Endodermal cell (in vitro differentiated cells): ENCODE data around the gene TFEB. TPM values are rescaled to one million over a fixed set of nuclear protein-coding genes. Genes with fewer than 3 reads are reported as not detected.
A peak's percentile ranks its signal among the peaks of the same experiment; 100 is the strongest.

Experiments used
- DNase-seq: peaks from one replicate; pipeline ENCODE4 v3.0.0-alpha.2; 2017
- H3K27ac ChIP-seq: 2 replicates; pipeline ENCODE4 v1.5.1; 2013; ENCODE audit warnings: mild to moderate bottlenecking, low read depth, low read length, moderate library complexity
- H3K27me3 ChIP-seq: 2 replicates; pipeline ENCODE4 v1.6.1; 2013; ENCODE audit warnings: mild to moderate bottlenecking, low read length, moderate library complexity; ENCODE audit not compliant: insufficient read depth, control insufficient read depth, poor library complexity, severe bottlenecking
- H3K36me3 ChIP-seq: 2 replicates; pipeline ENCODE4 v1.7.0; 2013; ENCODE audit warnings: mild to moderate bottlenecking, low read length, moderate library complexity; ENCODE audit not compliant: control insufficient read depth, insufficient read depth
- H3K4me1 ChIP-seq: one replicate; pipeline ENCODE4 v1.7.0; 2013; ENCODE audit warnings: low read length; ENCODE audit not compliant: control insufficient read depth, insufficient read depth
- H3K4me3 ChIP-seq: 2 replicates; pipeline ENCODE4 v1.5.1; 2013; ENCODE audit warnings: mild to moderate bottlenecking, low read length, moderate library complexity
- H3K9ac ChIP-seq: 2 replicates; pipeline ENCODE4 v1.6.1; 2013; ENCODE audit warnings: mild to moderate bottlenecking, low read length, moderate library complexity; ENCODE audit not compliant: poor library complexity, severe bottlenecking; ENCODE audit errors: extremely low read depth
- H3K9me3 ChIP-seq: 2 replicates; pipeline ENCODE4 v1.6.1; 2013; ENCODE audit warnings: mild to moderate bottlenecking, low read length, moderate library complexity; ENCODE audit not compliant: control insufficient read depth
- H3K27ac Mint-ChIP-seq: 2 replicates; pipeline ENCODE4 v1.8.0; 2020; ENCODE audit warnings: mixed read lengths
- H3K27me3 Mint-ChIP-seq: 2 replicates; pipeline ENCODE4 v1.8.0; 2021; ENCODE audit warnings: mild to moderate bottlenecking, mixed read lengths; ENCODE audit not compliant: insufficient read depth
- H3K36me3 Mint-ChIP-seq: 2 replicates; pipeline ENCODE4 v1.8.0; 2020; ENCODE audit warnings: low read depth, mixed read lengths
- H3K4me1 Mint-ChIP-seq: 2 replicates; pipeline ENCODE4 v1.8.0; 2020; ENCODE audit warnings: mixed read lengths
- H3K4me3 Mint-ChIP-seq: 2 replicates; pipeline ENCODE4 v1.8.0; 2020; ENCODE audit warnings: mild to moderate bottlenecking, moderate library complexity, mixed read lengths
- H3K9me3 Mint-ChIP-seq: 2 replicates; pipeline ENCODE4 v1.8.0; 2020; ENCODE audit warnings: mild to moderate bottlenecking, mixed read lengths
- WGBS, 2 experiments: methylation state at CpG; one replicate each; pipeline versions ENCODE4 v1.1.5 to v1.1.7; 2013; ENCODE audit warnings: missing lambda C conversion rate in 2 of 2, mixed read lengths in 1 of 2; ENCODE audit not compliant: insufficient coverage in 1 of 2, insufficient read length in 1 of 2; 5-methylcytosine and 5-hydroxymethylcytosine counted together
- total RNA-seq, 2 donors: library from RNA; stranded (reverse); fragmentation: NEBNext Ultra II Directional in 1 of 2; extraction: Animal tissue kit (Norgen Biotek cat#: 25700) in 1 of 2; gene quantifications; 2 replicates in 1 of 2; 3 replicates in 1 of 2; pipeline ENCODE4 v1.2.1, GENCODE V29; 2021
- TF ChIP-seq, protein P1 (sequence below): fragments of 200-600 bp; sonication (generic); conservative IDR thresholded peaks from 2 replicates; pipeline ENCODE4 v1.5.0; 2021; ENCODE audit warnings: antibody characterized with exemption, mild to moderate bottlenecking

Gene TFEB
- total RNA-seq, 2 donors from 2014 or later = 0.24 TPM; not detected in 1

DNA sequence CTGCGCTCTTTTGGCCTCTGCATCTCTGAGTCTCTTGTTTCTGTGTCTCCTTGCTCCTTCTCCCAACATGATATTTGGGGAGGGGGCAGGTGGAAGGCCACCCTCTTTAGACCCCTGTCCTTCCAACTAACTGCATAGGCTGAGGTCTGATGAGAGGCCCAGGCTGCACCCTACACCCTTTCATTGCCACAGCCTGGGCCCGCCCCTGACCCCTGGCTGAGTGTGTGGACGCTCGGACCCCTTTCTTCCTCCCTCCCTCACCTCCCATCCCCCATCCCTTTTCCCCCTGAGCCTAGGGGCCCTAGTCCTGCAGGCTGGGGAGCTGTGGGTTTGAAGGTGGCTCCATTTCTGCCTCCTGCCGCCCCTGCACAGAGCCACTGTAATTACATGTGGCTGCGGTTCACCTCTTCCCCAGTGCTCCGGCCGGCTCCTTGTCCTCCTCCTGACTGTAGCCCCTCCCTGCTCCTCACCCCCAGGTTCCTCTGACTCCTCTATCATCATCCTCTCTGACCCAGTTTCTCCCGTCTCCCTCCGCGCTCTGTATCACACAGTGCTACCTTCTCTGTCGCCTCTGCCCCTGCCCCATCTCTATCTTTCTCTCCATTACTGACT is 90.3 kb downstream of the TFEB start:
- H3K4me1 ChIP-seq = peaks cover 8% of the 10 kb centered on the region
- peaks cover 34% of the 10 kb centered on the region for H3K4me1 Mint-ChIP-seq
- H3K9me3 Mint-ChIP-seq = no peaks in the 10 kb centered on the region
- peaks cover 8% of the 10 kb centered on the region for H3K36me3 ChIP-seq
- WGBS, 2 experiments = 59 to 74% methylated on average over 6 to 11 of the region's 12 CpGs
- H3K27me3 ChIP-seq = peaks cover 4% of the 10 kb centered on the region
- H3K9ac ChIP-seq = no peak overlapping the region
- peaks cover 38% of the 10 kb centered on the region for H3K36me3 Mint-ChIP-seq
- peak overlapping the region; percentile 7 for H3K4me3 Mint-ChIP-seq
- H3K27ac Mint-ChIP-seq = no peak overlapping the region
- TF ChIP-seq, protein P1, sequence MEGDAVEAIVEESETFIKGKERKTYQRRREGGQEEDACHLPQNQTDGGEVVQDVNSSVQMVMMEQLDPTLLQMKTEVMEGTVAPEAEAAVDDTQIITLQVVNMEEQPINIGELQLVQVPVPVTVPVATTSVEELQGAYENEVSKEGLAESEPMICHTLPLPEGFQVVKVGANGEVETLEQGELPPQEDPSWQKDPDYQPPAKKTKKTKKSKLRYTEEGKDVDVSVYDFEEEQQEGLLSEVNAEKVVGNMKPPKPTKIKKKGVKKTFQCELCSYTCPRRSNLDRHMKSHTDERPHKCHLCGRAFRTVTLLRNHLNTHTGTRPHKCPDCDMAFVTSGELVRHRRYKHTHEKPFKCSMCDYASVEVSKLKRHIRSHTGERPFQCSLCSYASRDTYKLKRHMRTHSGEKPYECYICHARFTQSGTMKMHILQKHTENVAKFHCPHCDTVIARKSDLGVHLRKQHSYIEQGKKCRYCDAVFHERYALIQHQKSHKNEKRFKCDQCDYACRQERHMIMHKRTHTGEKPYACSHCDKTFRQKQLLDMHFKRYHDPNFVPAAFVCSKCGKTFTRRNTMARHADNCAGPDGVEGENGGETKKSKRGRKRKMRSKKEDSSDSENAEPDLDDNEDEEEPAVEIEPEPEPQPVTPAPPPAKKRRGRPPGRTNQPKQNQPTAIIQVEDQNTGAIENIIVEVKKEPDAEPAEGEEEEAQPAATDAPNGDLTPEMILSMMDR = no peak
- DNase-seq = peak; percentile 52
- peaks cover 14% of the 10 kb centered on the region for H3K27me3 Mint-ChIP-seq
- H3K4me3 ChIP-seq = no peak overlapping the region
- no peaks in the 10 kb centered on the region for H3K9me3 ChIP-seq
- no peak overlapping the region for H3K27ac ChIP-seq

DNA sequence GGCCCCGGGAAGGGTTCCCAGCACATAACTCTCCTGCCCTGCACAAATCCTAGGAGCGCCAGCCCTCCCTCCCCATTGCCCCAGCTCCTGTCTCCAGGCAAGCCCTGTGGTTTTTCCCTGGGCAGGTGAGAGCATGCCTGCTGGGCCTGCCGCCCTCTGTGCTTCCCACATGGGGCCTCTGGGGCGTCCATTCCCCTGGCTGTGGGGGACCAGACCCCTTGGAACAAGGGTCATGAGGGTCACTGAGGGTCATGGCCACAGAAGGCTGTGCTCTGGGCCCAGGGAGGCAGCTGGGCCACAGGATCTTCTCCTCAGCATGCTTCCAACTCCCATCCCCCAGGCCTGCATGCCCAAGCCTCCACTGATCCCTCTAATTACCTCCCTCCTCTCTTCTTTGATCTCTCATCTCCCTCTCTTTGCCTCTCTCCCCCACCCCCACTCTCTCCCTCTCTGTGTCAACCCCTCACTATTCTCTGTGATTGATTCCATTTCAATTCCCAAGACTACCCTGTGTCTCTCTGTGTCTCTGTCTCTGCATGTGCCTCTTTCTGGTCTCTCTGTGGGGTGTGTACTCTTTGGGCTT is 91.0 kb downstream of the TFEB start:
- DNase-seq = peak; percentile 71
- Histone ChIP-seq H3K4me1 (peaks cover 8% of the 10 kb centered on the region), H3K9ac (no peak overlapping the region), H3K27me3 (peaks cover 9% of the 10 kb centered on the region), H3K36me3 (peaks cover 8% of the 10 kb centered on the region), H3K4me3 (no peak overlapping the region), H3K9me3 (no peaks in the 10 kb centered on the region), H3K27ac (no peak overlapping the region)
- Mint-ChIP-seq H3K36me3 (peaks cover 33% of the 10 kb centered on the region), H3K27ac (no peak overlapping the region), H3K9me3 (no peaks in the 10 kb centered on the region), H3K27me3 (peaks cover 21% of the 10 kb centered on the region), H3K4me1 (peaks cover 40% of the 10 kb centered on the region), H3K4me3 (peak overlapping the region; percentile 7)
- TF ChIP-seq, protein P1 = no peak
- 28 to 45% methylated on average over 3 to 4 of the region's 4 CpGs for WGBS, 2 experiments

DNA sequence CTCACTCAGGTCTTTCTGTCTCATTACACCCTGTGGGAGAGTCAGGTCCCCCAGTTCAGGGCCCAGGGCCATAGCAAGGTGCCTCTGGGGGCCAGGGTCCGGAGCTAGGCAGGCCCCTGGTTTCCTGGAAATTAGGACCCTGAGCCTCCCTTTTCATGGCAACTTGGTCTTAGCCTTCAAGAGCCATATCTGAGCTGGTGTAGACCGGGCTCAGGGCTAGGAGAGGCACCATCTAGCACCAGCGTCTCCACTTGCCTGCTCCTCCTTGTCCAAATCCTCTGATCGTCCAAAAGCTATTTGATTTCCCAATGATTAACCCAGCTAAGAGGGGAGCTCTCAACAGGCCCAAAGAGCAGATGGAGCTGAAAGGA is 91.5 kb downstream of the TFEB start:
- peaks cover 26% of the 10 kb centered on the region for H3K27me3 Mint-ChIP-seq
- H3K27ac ChIP-seq = no peak overlapping the region
- no peak overlapping the region for H3K9ac ChIP-seq
- H3K36me3 ChIP-seq = peaks cover 5% of the 10 kb centered on the region
- WGBS, 2 experiments = 82 to 90% methylated on average over 4 of the region's 4 CpGs
- H3K4me3 ChIP-seq = no peak overlapping the region
- H3K4me1 ChIP-seq = peaks cover 8% of the 10 kb centered on the region
- peaks cover 14% of the 10 kb centered on the region for H3K27me3 ChIP-seq
- H3K9me3 ChIP-seq = no peaks in the 10 kb centered on the region
- H3K4me1 Mint-ChIP-seq = peaks cover 44% of the 10 kb centered on the region
- TF ChIP-seq, protein P1 = no peak
- no peak overlapping the region for H3K4me3 Mint-ChIP-seq
- H3K36me3 Mint-ChIP-seq = peaks cover 32% of the 10 kb centered on the region
- no peak overlapping the region for H3K27ac Mint-ChIP-seq
- H3K9me3 Mint-ChIP-seq = no peaks in the 10 kb centered on the region
- DNase-seq = peak; percentile 37
